ENCODE data around the gene PRRT4. TPM values are rescaled to one million over a fixed set of nuclear protein-coding genes. Genes with fewer than 3 reads are reported as not detected.

The PRRT4 gene
- total RNA-seq, 8 experiments from 2014 or later, result 0.61 to 8.0 (median 6.9) TPM; not detected in 2

DNA sequence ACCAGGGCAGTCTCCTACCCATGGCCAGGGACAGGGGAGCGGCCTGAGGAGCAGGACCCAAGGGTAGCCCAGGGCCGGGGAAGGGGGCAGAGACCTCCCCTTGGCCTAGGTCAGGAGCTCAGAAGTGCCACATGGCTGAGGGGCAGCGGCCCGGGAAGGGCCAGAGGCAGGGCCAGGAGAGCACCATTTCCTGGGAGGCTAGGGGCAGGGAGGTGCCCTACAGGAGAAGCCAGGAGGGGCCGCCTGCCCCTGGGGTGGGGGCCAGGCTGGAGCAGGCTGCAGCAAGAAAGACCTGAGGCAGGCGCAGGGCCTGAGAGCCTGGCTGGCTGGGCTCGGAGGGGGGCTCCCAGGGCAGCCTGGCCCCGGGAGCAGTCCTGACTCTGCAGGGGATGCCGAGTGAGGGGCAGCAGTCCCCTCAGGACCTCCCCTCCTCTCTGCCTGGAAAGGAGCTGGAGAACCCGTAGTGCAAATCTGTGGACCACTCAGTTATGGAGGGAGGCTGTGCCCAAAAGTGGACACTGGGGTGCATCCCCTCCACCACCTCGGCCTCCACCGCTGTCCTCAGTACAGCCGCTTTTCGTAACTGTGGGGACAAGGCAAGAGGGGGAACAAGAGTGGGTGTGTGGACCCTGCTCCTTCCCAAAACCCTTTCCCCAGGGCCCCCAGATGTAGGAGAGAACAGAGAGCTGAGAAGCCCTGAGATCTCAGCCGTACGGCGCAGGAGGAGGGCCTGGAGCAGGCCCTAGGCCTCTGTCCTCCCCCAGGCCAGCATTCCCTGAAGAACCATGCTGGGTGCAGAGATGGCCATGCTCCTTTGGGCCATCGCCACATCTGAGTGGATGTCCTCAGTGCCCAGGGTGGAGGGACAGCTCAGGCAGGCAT is 31.2 kb upstream of the PRRT4 start:
- in situ Hi-C loops (cut with MboI; ENCODE audit: low pct_unique_long_range_greater_than_20kb in 2 of 9, low sequenced_read_pairs in 9 of 9, unreplicated experiment in 9 of 9), result no loop called here
- Histone ChIP-seq H3K4me3 (no peak overlapping the region), H3K4me1 (replicated peaks in 1 of 2) (peaks cover 0 to 2% of the 10 kb centered on the region in 2 donors), H3K27ac (no peak overlapping the region)
- WGBS, 10 experiments, result 80 to 100% (median 100%) methylated on average over 1 to 3 of the region's 18 CpGs; no CpG with 5 or more reads in 5 of the 10 experiments
- ATAC-seq (replicated peaks in 6 of 8), result peak in 2 of 8 experiments; percentile 5 to 15

DNA sequence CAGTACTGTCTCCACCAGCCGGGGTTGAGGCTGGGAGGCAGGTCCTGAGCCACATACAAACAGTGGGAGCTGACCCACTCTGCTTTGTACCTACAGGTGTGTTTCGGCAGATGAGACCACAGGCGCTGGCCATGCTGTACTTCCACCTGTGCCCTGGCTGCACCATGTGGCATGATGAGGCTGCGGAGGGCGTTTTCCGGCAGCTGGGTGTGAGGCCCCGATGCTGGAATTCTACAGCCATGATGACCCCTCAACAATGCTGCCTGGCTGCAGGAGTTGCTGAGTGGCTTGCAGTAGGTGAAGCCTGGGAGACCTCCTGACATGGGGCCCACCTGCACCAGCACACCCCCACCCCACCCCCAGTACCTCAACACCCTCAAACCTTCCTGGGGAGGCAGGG is 30.3 kb upstream of the PRRT4 start:
- Histone ChIP-seq H3K27ac (no peak overlapping the region), H3K4me1 (replicated peaks in 1 of 2) (peaks cover 8 to 10% of the 10 kb centered on the region in 2 donors), H3K4me3 (no peak overlapping the region)
- no peak for ATAC-seq (replicated peaks in 6 of 8)
- WGBS, 10 experiments, result 80 to 100% (median 83%) methylated on average over 1 to 3 of the region's 7 CpGs; no CpG with 5 or more reads in 7 of the 10 experiments
- in situ Hi-C loops (cut with MboI; ENCODE audit: low pct_unique_long_range_greater_than_20kb in 2 of 9, low sequenced_read_pairs in 9 of 9, unreplicated experiment in 9 of 9), result no loop called here

DNA sequence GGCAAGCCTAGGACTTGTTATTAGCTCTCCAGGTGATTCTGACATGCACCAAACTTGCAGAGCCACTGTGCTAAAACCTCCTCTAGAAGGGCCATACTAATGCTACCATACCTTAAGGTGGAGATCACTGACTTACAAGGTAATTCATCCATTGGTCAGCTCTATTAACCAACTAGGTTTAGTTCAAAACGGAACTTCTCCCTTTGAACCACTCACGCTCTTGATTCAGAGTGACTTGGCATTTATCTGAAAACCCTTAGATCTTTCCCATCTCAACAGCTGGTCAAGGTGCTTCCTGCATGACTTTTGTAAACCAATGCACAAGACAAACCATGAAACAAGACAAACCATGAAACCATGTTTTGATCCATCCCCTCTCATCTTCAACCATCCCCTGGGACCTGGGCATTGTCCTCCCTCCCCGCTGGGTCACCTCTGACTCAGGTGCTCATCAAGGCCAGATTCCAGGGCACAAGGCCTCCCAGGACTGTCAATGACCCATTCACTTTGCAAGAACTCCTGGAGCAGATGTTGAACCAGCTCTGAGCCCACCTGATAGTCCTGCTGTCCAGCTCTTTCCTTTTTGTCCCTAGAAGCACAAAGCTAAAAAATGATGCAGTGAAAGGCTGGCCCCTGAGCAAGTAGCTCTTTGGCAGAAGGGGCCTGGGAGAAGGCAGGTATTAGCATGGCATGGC is 29.5 kb upstream of the PRRT4 start:
- no peak overlapping the region for H3K4me3 ChIP-seq
- no peak for ATAC-seq (replicated peaks in 6 of 8)
- no peak overlapping the region for H3K27ac ChIP-seq
- in situ Hi-C loops (cut with MboI; ENCODE audit: low pct_unique_long_range_greater_than_20kb in 2 of 9, low sequenced_read_pairs in 9 of 9, unreplicated experiment in 9 of 9), result no loop called here
- peaks cover 13 to 14% of the 10 kb centered on the region in 2 donors for H3K4me1 ChIP-seq (replicated peaks in 1 of 2)
- whole genome bisulfite sequencing, 10 experiments, result 92 to 100% (median 100%) methylated on average over 2 to 3 of the region's 3 CpGs; no CpG with 5 or more reads in 6 of the 10 experiments

GRCh38 chr7:128389618-128390329 is 28.3 kb upstream of the PRRT4 start:
- H3K27ac ChIP-seq, result no peak overlapping the region

GRCh38 chr7:128389085-128389617 is 27.7 kb upstream of the PRRT4 start:
- in situ Hi-C loops (cut with MboI; ENCODE audit: low pct_unique_long_range_greater_than_20kb in 2 of 9, low sequenced_read_pairs in 9 of 9, unreplicated experiment in 9 of 9), result no loop called here

More at GRCh38 chr7:128389618-128390329, 28.3 kb upstream of the PRRT4 start:
- 53 to 80% (median 74%) methylated on average over 1 to 4 of the region's 9 CpGs; no CpG with 5 or more reads in 5 of the 10 experiments for WGBS, 10 experiments
- peak in 1 of 8 experiments; percentile 5 for ATAC-seq (replicated peaks in 6 of 8)
- H3K4me1 ChIP-seq (replicated peaks in 1 of 2), result peaks cover 13 to 14% of the 10 kb centered on the region in 2 donors
- in situ Hi-C loops (cut with MboI; ENCODE audit: low pct_unique_long_range_greater_than_20kb in 2 of 9, low sequenced_read_pairs in 9 of 9, unreplicated experiment in 9 of 9), result no loop called here
- H3K4me3 ChIP-seq, result no peak overlapping the region

GRCh38 chr7:128388145-128388485 is 26.6 kb upstream of the PRRT4 start:
- H3K27ac ChIP-seq, result no peak overlapping the region
- H3K4me3 ChIP-seq, result no peak overlapping the region
- H3K4me1 ChIP-seq (replicated peaks in 1 of 2), result peaks cover 13 to 14% of the 10 kb centered on the region in 2 donors
- in situ Hi-C loops (cut with MboI; ENCODE audit: low pct_unique_long_range_greater_than_20kb in 2 of 9, low sequenced_read_pairs in 9 of 9, unreplicated experiment in 9 of 9), result no loop called here
- 0 to 66% methylated on average over 1 to 3 of the region's 3 CpGs; no CpG with 5 or more reads in 8 of the 10 experiments for WGBS, 10 experiments
- ATAC-seq (replicated peaks in 6 of 8), result peak in 1 of 8 experiments; percentile 2

More at GRCh38 chr7:128389085-128389617, 27.7 kb upstream of the PRRT4 start:
- no peak for ATAC-seq (replicated peaks in 6 of 8)
- WGBS, 10 experiments, result 0 to 60% methylated on average over 1 of the region's 2 CpGs; no CpG with 5 or more reads in 8 of the 10 experiments
- H3K27ac ChIP-seq, result no peak overlapping the region
- H3K4me3 ChIP-seq, result no peak overlapping the region
- peaks cover 13 to 14% of the 10 kb centered on the region in 2 donors for H3K4me1 ChIP-seq (replicated peaks in 1 of 2)

GRCh38 chr7:128387216-128388144 is 26.0 kb upstream of the PRRT4 start:
- in situ Hi-C loops (cut with MboI; ENCODE audit: low pct_unique_long_range_greater_than_20kb in 2 of 9, low sequenced_read_pairs in 9 of 9, unreplicated experiment in 9 of 9), result no loop called here
- peaks cover 13 to 14% of the 10 kb centered on the region in 2 donors for H3K4me1 ChIP-seq (replicated peaks in 1 of 2)
- no peak overlapping the region for H3K4me3 ChIP-seq
- 0 to 31% (median 14%) methylated on average over 1 to 15 of the region's 24 CpGs; no CpG with 5 or more reads in 3 of the 10 experiments for WGBS, 10 experiments
- peak; percentile 75 to 94 (median 94) for ATAC-seq (replicated peaks in 6 of 8)
- peak overlapping the region; percentile 34 to 70 for H3K27ac ChIP-seq

GRCh38 chr7:128385988-128386925 is 24.8 kb upstream of the PRRT4 start:
- 33 to 100% (median 77%) methylated on average over 1 to 4 of the region's 4 CpGs; no CpG with 5 or more reads in 2 of the 10 experiments for WGBS, 10 experiments
- no peak overlapping the region for H3K4me3 ChIP-seq
- peak overlapping the region in 1 of 2 donors; percentile 70 for H3K27ac ChIP-seq
- H3K4me1 ChIP-seq (replicated peaks in 1 of 2), result peaks cover 13 to 14% of the 10 kb centered on the region in 2 donors
- in situ Hi-C loops (cut with MboI; ENCODE audit: low pct_unique_long_range_greater_than_20kb in 2 of 9, low sequenced_read_pairs in 9 of 9, unreplicated experiment in 9 of 9), result no loop called here
- no peak for ATAC-seq (replicated peaks in 6 of 8)

DNA sequence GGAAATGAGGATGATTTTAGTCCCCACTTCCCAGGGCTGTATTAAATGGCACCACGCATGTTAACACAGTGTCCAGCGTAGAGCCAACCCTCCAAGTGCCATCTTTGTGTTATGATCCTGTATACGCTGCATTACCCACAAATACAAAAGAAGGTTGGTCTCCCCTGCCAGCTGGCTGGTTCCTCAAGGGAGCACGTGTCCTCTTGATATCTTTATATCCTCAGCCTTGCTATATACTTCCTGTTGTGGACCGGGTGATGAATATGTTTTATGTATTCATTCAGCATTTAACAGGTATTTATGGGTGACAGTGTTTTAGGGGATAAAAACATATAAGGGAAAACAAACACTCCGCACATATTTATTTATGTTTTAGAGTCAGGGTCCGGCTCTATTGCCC is 23.2 kb upstream of the PRRT4 start:
- ATAC-seq (replicated peaks in 6 of 8), result no peak
- H3K4me1 ChIP-seq (replicated peaks in 1 of 2), result peaks cover 23 to 24% of the 10 kb centered on the region in 2 donors
- 45 to 96% (median 86%) methylated on average over 1 to 7 of the region's 7 CpGs for WGBS, 10 experiments
- no peak overlapping the region for H3K27ac ChIP-seq
- no peak overlapping the region for H3K4me3 ChIP-seq
- in situ Hi-C loops (cut with MboI; ENCODE audit: low pct_unique_long_range_greater_than_20kb in 2 of 9, low sequenced_read_pairs in 9 of 9, unreplicated experiment in 9 of 9), result loop anchor here in 1 of 9 experiments (5.0 kb wide), 1 partner anchor 37 kb away; no protein-coding TSS in a partner anchor

GRCh38 chr7:128383776-128384175 is 22.3 kb upstream of the PRRT4 start:
- in situ Hi-C loops (cut with MboI; ENCODE audit: low pct_unique_long_range_greater_than_20kb in 2 of 9, low sequenced_read_pairs in 9 of 9, unreplicated experiment in 9 of 9), result loop anchor here in 1 of 9 experiments (5.0 kb wide), 1 partner anchor 36 kb away; no protein-coding TSS in a partner anchor

More at GRCh38 chr7:128383776-128384175, 22.3 kb upstream of the PRRT4 start:
- Histone ChIP-seq H3K4me1 (replicated peaks in 1 of 2) (peaks cover 23 to 24% of the 10 kb centered on the region in 2 donors), H3K4me3 (no peak overlapping the region), H3K27ac (no peak overlapping the region)
- WGBS, 10 experiments, result 0 to 71% methylated on average over 1 of the region's 3 CpGs; no CpG with 5 or more reads in 8 of the 10 experiments
- peak in 2 of 8 experiments; percentile 11 to 24 for ATAC-seq (replicated peaks in 6 of 8)

Data from motor neuron (in vitro differentiated cells).